Activated CD4-positive, alpha-beta T cell treated with anti-CD3 and anti-CD28 coated beads, Interleukin-2, amount 10 ng/mL, durations not matched to agents 7 days and 5 days (primary cell): ENCODE measurements around the gene CERS6. TPM values are rescaled to one million over a fixed set of nuclear protein-coding genes. Genes with fewer than 3 reads are reported as not detected.

ENCODE experiments used
- CTCF ChIA-PET: fragments of 350-600 bp; sonication (Branson Sonifier 250); formaldehyde crosslinking; loops from one replicate; lab custom pipeline; 2021; ENCODE audit warnings: antibody characterized with exemption; lab: Charles Lee
- POLR2A ChIA-PET: fragments of 350-600 bp; sonication (Branson Sonifier 250); formaldehyde crosslinking; loops from one replicate; lab custom pipeline; 2021; ENCODE audit warnings: antibody characterized with exemption; lab: Charles Lee
- DNase-seq: peaks from one replicate; pipeline ENCODE4 v3.0.0-alpha.2; 2020
- H3K27ac Mint-ChIP-seq: one replicate; pipeline ENCODE4 v1.8.0; 2021; ENCODE audit warnings: mild to moderate bottlenecking, moderate library complexity, mixed read lengths
- H3K27me3 Mint-ChIP-seq: one replicate; pipeline ENCODE4 v1.8.0; 2021; ENCODE audit warnings: mixed read lengths
- H3K36me3 Mint-ChIP-seq: one replicate; pipeline ENCODE4 v1.8.0; 2021; ENCODE audit warnings: low read depth, mixed read lengths
- H3K4me1 Mint-ChIP-seq: one replicate; pipeline ENCODE4 v1.8.0; 2021; ENCODE audit warnings: mixed read lengths
- H3K4me3 Mint-ChIP-seq: one replicate; pipeline ENCODE4 v1.8.0; 2021; ENCODE audit warnings: mild to moderate bottlenecking, moderate library complexity, mixed read lengths
- H3K9me3 Mint-ChIP-seq: one replicate; pipeline ENCODE4 v1.8.0; 2021; ENCODE audit warnings: mixed read lengths
- total RNA-seq, 2 experiments: library from RNA; stranded (reverse); gene quantifications; one replicate each; pipeline ENCODE4 v1.2.3, GENCODE V29; 2021

The CERS6 gene
- total RNA-seq, 2 experiments from 2014 or later, result 12.1 to 14.9 TPM

- Mint-ChIP-seq H3K27ac (no peak overlapping the region), H3K4me3 (no peak overlapping the region), H3K36me3 (peaks cover 2% of the 10 kb centered on the region), H3K9me3 (peaks cover 4% of the 10 kb centered on the region), H3K4me1 (no peaks in the 10 kb centered on the region), H3K27me3 (no peaks in the 10 kb centered on the region)
- DNase-seq, result no peak
- POLR2A ChIA-PET, result no interaction called here
- CTCF ChIA-PET, result no interaction called here
These were observed 222.2 kb downstream of the CERS6 start for GRCh38 chr2:168678153-168678853.

- Mint-ChIP-seq H3K9me3 (peaks cover 2% of the 10 kb centered on the region), H3K4me3 (no peak overlapping the region), H3K27me3 (no peaks in the 10 kb centered on the region), H3K27ac (no peak overlapping the region), H3K36me3 (peaks cover 2% of the 10 kb centered on the region), H3K4me1 (no peaks in the 10 kb centered on the region)
- DNase-seq, result no peak
- ChIA-PET POLR2A (no interaction called here), CTCF (no interaction called here)
These were observed 223.0 kb downstream of the CERS6 start for GRCh38 chr2:168679081-168679480.

- H3K4me3 Mint-ChIP-seq, result no peak overlapping the region
These were observed 223.8 kb downstream of the CERS6 start for GRCh38 chr2:168679741-168680310.

GRCh38 chr2:168683996-168684395, 227.9 kb downstream of the CERS6 start:
- Mint-ChIP-seq H3K27me3 (no peaks in the 10 kb centered on the region), H3K27ac (no peak overlapping the region), H3K4me3 (no peak overlapping the region), H3K9me3 (no peaks in the 10 kb centered on the region), H3K36me3 (no peaks in the 10 kb centered on the region), H3K4me1 (no peaks in the 10 kb centered on the region)
- DNase-seq, result no peak
- CTCF ChIA-PET, result no interaction called here
- POLR2A ChIA-PET, result no interaction called here

More at GRCh38 chr2:168679741-168680310, 223.8 kb downstream of the CERS6 start:
- ChIA-PET POLR2A (no interaction called here), CTCF (interaction anchor here (1.3 kb wide), 1 partner anchor 8 kb away, joined by 3 read pairs; no protein-coding TSS in a partner anchor)
- H3K4me1 Mint-ChIP-seq, result no peaks in the 10 kb centered on the region
- no peak for DNase-seq
- H3K27me3 Mint-ChIP-seq, result no peaks in the 10 kb centered on the region
- peaks cover 2% of the 10 kb centered on the region for H3K9me3 Mint-ChIP-seq
- no peak overlapping the region for H3K27ac Mint-ChIP-seq
- H3K36me3 Mint-ChIP-seq, result peaks cover 2% of the 10 kb centered on the region

GRCh38 chr2:168684921-168685599, 229.0 kb downstream of the CERS6 start:
- no peaks in the 10 kb centered on the region for H3K27me3 Mint-ChIP-seq
- H3K4me1 Mint-ChIP-seq, result no peaks in the 10 kb centered on the region
- no peak overlapping the region for H3K4me3 Mint-ChIP-seq
- ChIA-PET CTCF (no interaction called here), POLR2A (no interaction called here)
- H3K27ac Mint-ChIP-seq, result no peak overlapping the region
- H3K36me3 Mint-ChIP-seq, result no peaks in the 10 kb centered on the region
- no peak for DNase-seq
- H3K9me3 Mint-ChIP-seq, result no peaks in the 10 kb centered on the region

GRCh38 chr2:168685600-168686451, 229.8 kb downstream of the CERS6 start:
- Mint-ChIP-seq H3K4me3 (no peak overlapping the region), H3K4me1 (no peaks in the 10 kb centered on the region), H3K9me3 (no peaks in the 10 kb centered on the region), H3K27ac (no peak overlapping the region), H3K27me3 (no peaks in the 10 kb centered on the region), H3K36me3 (no peaks in the 10 kb centered on the region)
- POLR2A ChIA-PET, result no interaction called here
- CTCF ChIA-PET, result interaction anchor here (0.8 kb wide), 1 partner anchor 12 kb away, joined by 3 read pairs; no protein-coding TSS in a partner anchor
- no peak for DNase-seq

GRCh38 chr2:168686452-168687191, 230.6 kb downstream of the CERS6 start:
- no peak for DNase-seq
- Mint-ChIP-seq H3K27me3 (no peaks in the 10 kb centered on the region), H3K9me3 (no peaks in the 10 kb centered on the region), H3K36me3 (peaks cover 3% of the 10 kb centered on the region), H3K27ac (no peak overlapping the region), H3K4me1 (peaks cover 6% of the 10 kb centered on the region), H3K4me3 (no peak overlapping the region)
- POLR2A ChIA-PET, result no interaction called here
- CTCF ChIA-PET, result interaction anchor here (0.8 kb wide), 1 partner anchor 11 kb away, joined by 3 read pairs; no protein-coding TSS in a partner anchor

- Mint-ChIP-seq H3K4me1 (peaks cover 12% of the 10 kb centered on the region), H3K36me3 (peaks cover 7% of the 10 kb centered on the region), H3K27ac (no peak overlapping the region), H3K9me3 (no peaks in the 10 kb centered on the region), H3K4me3 (no peak overlapping the region), H3K27me3 (no peaks in the 10 kb centered on the region)
- ChIA-PET POLR2A (no interaction called here), CTCF (no interaction called here)
- peak; percentile 17 for DNase-seq
These were observed 231.2 kb downstream of the CERS6 start for GRCh38 chr2:168687314-168687713.

GRCh38 chr2:168690381-168690885, 234.4 kb downstream of the CERS6 start:
- no peak for DNase-seq
- ChIA-PET POLR2A (no interaction called here), CTCF (interaction anchor here (1.8 kb wide), 1 partner anchor 15 kb away, joined by 6 read pairs; no protein-coding TSS in a partner anchor)
- Mint-ChIP-seq H3K27me3 (no peaks in the 10 kb centered on the region), H3K36me3 (peaks cover 9% of the 10 kb centered on the region), H3K4me3 (no peak overlapping the region), H3K27ac (no peak overlapping the region), H3K4me1 (peaks cover 14% of the 10 kb centered on the region), H3K9me3 (no peaks in the 10 kb centered on the region)

- POLR2A ChIA-PET, result no interaction called here
These were observed 235.1 kb downstream of the CERS6 start for GRCh38 chr2:168691221-168691620.

GRCh38 chr2:168692132-168692744, 236.2 kb downstream of the CERS6 start:
- DNase-seq, result no peak
- Mint-ChIP-seq H3K9me3 (no peaks in the 10 kb centered on the region), H3K4me3 (no peak overlapping the region), H3K27ac (no peak overlapping the region), H3K4me1 (peaks cover 14% of the 10 kb centered on the region), H3K27me3 (no peaks in the 10 kb centered on the region), H3K36me3 (peaks cover 15% of the 10 kb centered on the region)
- ChIA-PET CTCF (interaction anchor here (1.6 to 1.8 kb wide), 2 partner anchors 13 to 14 kb away, joined by 3 to 6 read pairs; no protein-coding TSS in a partner anchor), POLR2A (no interaction called here)

More at GRCh38 chr2:168691221-168691620, 235.1 kb downstream of the CERS6 start:
- Mint-ChIP-seq H3K9me3 (no peaks in the 10 kb centered on the region), H3K36me3 (peaks cover 13% of the 10 kb centered on the region), H3K4me3 (no peak overlapping the region), H3K4me1 (peaks cover 14% of the 10 kb centered on the region), H3K27me3 (no peaks in the 10 kb centered on the region), H3K27ac (no peak overlapping the region)
- CTCF ChIA-PET, result interaction anchor here (1.8 kb wide), 1 partner anchor 14 kb away, joined by 6 read pairs; no protein-coding TSS in a partner anchor
- no peak for DNase-seq
